Lower lobe of right lung (tissue), 2 donors: ENCODE data around the gene DGKI. TPM values are rescaled to one million over a fixed set of nuclear protein-coding genes. Genes with fewer than 3 reads are reported as not detected.

ENCODE experiments used
- ATAC-seq, 2 donors: fragments of 200-7000 bp; cut with Tn5 transposase; one replicate each; pipeline ENCODE4 v1.9.1; 2020 to 2022; ENCODE audit warnings: mild to moderate bottlenecking in 2 of 2, moderate library complexity in 2 of 2
- DNase-seq: peaks from one replicate; pipeline ENCODE4 v3.0.0-alpha.2; 2020
- H3K27ac ChIP-seq: fragments of 200-600 bp; one replicate; pipeline ENCODE4 v1.8.0; 2022
- H3K27me3 ChIP-seq: fragments of 200-600 bp; one replicate; pipeline ENCODE4 v1.8.0; 2022; ENCODE audit warnings: low read depth
- H3K36me3 ChIP-seq: fragments of 200-600 bp; one replicate; pipeline ENCODE4 v1.8.0; 2022; ENCODE audit warnings: mild to moderate bottlenecking
- H3K4me1 ChIP-seq: fragments of 200-600 bp; one replicate; pipeline ENCODE4 v1.8.0; 2022
- H3K4me3 ChIP-seq: fragments of 200-600 bp; one replicate; pipeline ENCODE4 v1.8.0; 2022; ENCODE audit warnings: mild to moderate bottlenecking
- H3K9me3 ChIP-seq: fragments of 200-600 bp; one replicate; pipeline ENCODE4 v1.8.0; 2022
- CTCF ChIP-seq: fragments of 200-600 bp; IDR thresholded peaks from one replicate; pipeline ENCODE4 v1.8.0; 2022; ENCODE audit warnings: antibody characterized with exemption, mild to moderate bottlenecking
- intact Hi-C: fragments of 100-400 bp; cut with DNase I; formaldehyde crosslinking; loops from one replicate; pipeline ENCODE4 v1.11.0; 2022
- total RNA-seq: library from RNA; stranded (reverse); fragmentation: NEBNext Ultra II Directional; extraction: Animal tissue kit (Norgen Biotek cat#: 25700); gene quantifications from one replicate; pipeline ENCODE4 v1.2.1, GENCODE V29; 2021
- donor health status: DM: no; HTN: yes; CAD: no; lungs with severe emphysema.

Gene DGKI
- total RNA-seq, 1 donor from 2014 or later = 0.09 TPM

- intact Hi-C loops = no loop called here
These were observed 174.9 kb downstream of the DGKI start for GRCh38 chr7:137671920-137672319.

GRCh38 chr7:137670222-137671064 lies 176.3 kb downstream of the DGKI start:
- no peak overlapping the region for H3K4me3 ChIP-seq
- H3K4me1 ChIP-seq = no peaks in the 10 kb centered on the region
- no peak for TF ChIP-seq CTCF
- H3K9me3 ChIP-seq = no peaks in the 10 kb centered on the region
- H3K36me3 ChIP-seq = no peaks in the 10 kb centered on the region
- intact Hi-C loops = no loop called here
- H3K27ac ChIP-seq = no peak overlapping the region
- DNase-seq (no peak), ATAC-seq (no peak)
- H3K27me3 ChIP-seq = no peaks in the 10 kb centered on the region

More at GRCh38 chr7:137671920-137672319, 174.9 kb downstream of the DGKI start:
- no peak for DNase-seq
- no peaks in the 10 kb centered on the region for H3K4me1 ChIP-seq
- H3K27me3 ChIP-seq = no peaks in the 10 kb centered on the region
- no peak overlapping the region for H3K27ac ChIP-seq
- no peak for TF ChIP-seq CTCF
- no peak overlapping the region for H3K4me3 ChIP-seq
- no peaks in the 10 kb centered on the region for H3K9me3 ChIP-seq
- ATAC-seq = no peak
- H3K36me3 ChIP-seq = no peaks in the 10 kb centered on the region

- intact Hi-C loops = no loop called here
- no peaks in the 10 kb centered on the region for H3K4me1 ChIP-seq
- TF ChIP-seq CTCF = no peak
- DNase-seq (no peak), ATAC-seq (no peak)
- no peak overlapping the region for H3K27ac ChIP-seq
- H3K36me3 ChIP-seq = no peaks in the 10 kb centered on the region
- H3K27me3 ChIP-seq = no peaks in the 10 kb centered on the region
- no peaks in the 10 kb centered on the region for H3K9me3 ChIP-seq
- no peak overlapping the region for H3K4me3 ChIP-seq
These were observed 177.1 kb downstream of the DGKI start for GRCh38 chr7:137669706-137670105.

GRCh38 chr7:137668404-137668803 lies 178.4 kb downstream of the DGKI start:
- Histone ChIP-seq H3K4me1 (no peaks in the 10 kb centered on the region), H3K27me3 (no peaks in the 10 kb centered on the region), H3K36me3 (no peaks in the 10 kb centered on the region), H3K27ac (no peak overlapping the region), H3K4me3 (no peak overlapping the region), H3K9me3 (no peaks in the 10 kb centered on the region)
- no peak for TF ChIP-seq CTCF
- no peak for ATAC-seq
- no peak for DNase-seq
- intact Hi-C loops = no loop called here

GRCh38 chr7:137667633-137668387 lies 179.0 kb downstream of the DGKI start:
- ATAC-seq (no peak), DNase-seq (no peak)
- Histone ChIP-seq H3K27me3 (no peaks in the 10 kb centered on the region), H3K9me3 (no peaks in the 10 kb centered on the region), H3K27ac (no peak overlapping the region), H3K4me1 (no peaks in the 10 kb centered on the region), H3K4me3 (no peak overlapping the region), H3K36me3 (no peaks in the 10 kb centered on the region)
- intact Hi-C loops = no loop called here
- TF ChIP-seq CTCF = no peak
